Epidermal melanocyte (primary cell): ENCODE measurements around the gene IKZF3.
"Not testable (repeated sequence)": the region's sequence is repeated elsewhere in the genome, so short reads cannot be mapped to it uniquely, and the experiment has no call there.

Experiments used
- DNase-seq: peaks from one replicate; pipeline ENCODE4 v3.0.0; 2011; ENCODE audit warnings: low spot score; ENCODE audit not compliant: insufficient read length

The IKZF3 gene

DNA sequence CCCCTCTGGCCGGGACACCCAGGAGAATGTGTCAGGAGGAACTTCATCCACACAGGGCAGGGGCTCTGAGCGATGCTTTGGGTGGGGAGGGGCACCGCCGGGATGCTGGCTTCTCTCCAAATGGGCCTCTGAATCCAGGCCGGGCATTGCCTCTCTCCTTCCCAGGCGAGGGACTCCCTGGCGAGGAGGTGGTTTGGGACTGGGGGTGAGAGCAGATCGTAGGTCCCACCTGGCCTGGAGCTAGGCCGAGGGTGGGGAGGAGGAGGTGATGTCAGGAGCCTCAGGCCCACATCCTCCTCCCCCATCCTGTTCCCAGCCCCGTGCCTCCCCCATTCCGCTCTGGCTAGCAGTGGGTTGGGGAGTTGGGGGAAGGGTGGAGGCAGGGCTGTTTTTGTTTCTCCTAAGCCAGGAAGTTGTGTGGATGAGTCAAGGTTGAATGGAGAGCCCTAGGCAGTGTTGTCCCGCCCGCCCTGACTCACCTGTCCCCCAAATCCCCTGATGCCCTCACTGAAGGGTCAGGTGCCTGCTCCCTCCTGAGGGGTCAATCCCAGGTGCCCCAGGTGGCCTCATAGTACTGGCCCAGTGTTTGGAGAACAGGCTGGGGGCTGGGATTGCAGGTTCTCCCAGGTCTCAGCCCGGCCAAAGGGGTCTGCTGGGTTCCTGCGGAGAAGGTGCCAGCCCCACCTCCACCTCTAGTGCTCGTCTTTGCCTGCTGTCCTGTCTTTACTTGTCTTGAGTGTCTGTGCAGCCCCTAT lies 123.6 kb downstream of the IKZF3 start:
- DNase-seq, result no peak

DNA sequence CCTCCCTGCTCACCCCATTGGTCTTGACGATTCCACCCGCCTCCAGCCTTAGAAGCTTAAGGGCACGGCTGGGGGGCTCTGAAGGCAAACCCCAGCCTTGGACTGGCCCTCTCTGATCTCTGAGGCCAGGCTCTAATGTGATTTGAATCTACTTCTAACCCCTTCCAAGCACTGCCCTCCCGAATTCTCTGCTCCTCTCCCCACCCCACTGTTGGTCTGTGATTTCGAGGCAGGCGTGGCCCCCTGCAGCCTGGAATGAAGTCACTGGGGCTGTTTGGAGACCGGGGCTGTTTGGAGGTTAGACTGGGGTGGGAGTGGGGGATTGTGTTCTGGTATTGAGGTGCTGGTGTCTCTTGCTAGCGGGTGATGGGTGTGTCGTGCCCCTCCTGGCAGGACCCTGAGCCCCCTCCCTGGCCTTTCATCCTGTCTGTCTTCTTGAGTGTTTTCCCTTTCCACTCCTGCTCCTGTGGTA lies 124.2 kb downstream of the IKZF3 start:
- DNase-seq, result no peak

DNA sequence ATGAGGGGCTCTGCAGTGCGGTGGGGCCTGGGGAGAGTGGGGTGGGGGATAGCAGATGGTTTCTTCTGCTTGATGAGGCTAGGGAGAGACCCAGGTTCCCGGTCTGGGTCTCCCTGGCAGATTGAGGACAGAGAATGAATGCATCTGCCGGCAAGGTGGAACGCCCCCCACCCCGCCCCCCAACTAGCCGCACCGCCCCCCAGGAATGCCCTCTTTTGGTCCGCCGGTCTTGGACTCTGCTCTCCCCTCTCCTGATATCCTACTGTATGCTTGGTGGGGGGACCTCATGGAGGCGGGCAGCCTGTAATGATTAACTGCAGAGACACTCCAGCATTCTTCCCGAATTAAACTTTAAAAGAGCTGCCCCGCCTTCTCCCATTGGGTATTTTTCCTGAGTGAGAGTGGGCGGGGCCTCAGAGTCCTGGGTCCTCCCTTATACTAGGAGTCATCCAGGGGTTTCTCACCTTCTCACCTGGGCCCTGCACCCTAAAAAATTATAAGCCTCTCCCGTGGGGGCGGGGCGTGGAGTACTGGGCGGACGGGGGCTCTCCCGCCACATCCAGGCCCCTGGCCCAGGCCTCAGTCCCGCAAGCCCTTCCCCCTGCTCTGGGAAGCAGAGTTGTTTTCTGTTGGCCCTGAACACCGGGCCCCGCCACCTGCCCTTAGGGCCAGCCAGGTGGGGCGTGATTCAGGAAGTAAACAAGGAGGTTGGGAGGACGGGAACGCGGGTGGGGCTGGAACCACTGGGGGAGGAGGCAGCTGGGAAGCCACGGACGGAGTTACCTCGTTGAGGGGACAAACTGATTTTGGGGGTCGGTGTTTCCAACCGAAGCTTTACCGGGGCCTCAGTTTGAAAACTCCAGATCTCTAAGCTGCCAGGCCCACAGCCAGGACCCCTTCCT lies 124.9 kb downstream of the IKZF3 start:
- DNase-seq, result peak; percentile 45

DNA sequence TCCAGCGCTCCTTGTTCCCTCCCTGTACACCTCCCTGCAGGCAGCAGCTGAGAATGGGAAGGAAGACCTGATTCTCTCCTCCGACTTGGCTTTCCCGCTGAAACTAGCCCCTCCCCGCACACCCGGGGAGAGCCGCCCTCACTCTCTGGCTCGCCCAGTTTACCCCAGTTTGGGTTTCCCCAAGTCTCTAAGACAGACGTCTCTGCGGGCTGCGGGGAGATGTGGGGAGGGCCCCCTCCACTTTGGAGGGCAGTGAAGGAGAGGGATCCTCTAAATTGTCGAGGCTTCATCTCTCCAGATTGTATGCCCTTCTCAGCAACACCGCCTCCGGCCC lies 125.6 kb downstream of the IKZF3 start:
- DNase-seq, result no peak

DNA sequence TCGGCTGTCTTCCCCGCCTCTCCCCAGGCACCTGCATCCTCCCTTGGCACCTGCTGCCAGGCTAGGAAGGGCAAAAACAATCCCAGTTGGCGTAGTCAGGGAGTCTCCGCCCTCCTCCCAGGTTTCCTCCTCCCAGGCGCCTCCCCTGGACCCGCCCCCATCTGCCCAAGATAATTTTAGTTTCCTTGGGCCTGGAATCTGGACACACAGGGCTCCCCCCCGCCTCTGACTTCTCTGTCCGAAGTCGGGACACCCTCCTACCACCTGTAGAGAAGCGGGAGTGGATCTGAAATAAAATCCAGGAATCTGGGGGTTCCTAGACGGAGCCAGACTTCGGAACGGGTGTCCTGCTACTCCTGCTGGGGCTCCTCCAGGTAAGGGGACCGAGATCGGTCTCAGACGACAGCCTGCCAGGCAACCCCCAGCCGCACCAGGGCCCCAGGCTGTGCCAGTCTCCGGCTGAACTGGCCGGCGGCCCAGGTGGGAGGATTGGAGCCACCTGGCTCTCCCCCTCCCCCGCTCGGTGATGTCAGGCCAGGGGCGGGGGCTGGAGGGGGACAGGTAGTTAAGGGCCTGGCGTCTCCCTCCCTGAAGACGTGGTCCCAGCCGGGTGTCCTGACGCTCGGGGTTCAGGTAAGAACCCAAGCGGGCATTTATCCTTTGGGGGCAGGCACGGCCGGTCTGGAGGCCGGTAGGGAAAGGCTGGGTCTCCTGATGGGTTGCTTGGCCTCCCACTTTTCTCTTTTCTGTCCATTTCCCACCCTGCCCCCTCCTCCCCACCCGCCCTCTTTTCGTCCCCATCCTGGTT lies 126.1 kb downstream of the IKZF3 start, which contains the start of gene GRB7:
Gene GRB7 (plus strand): TSS at position 179 of the 808 bp plus-strand sequence. CDS start 4,364 bp downstream, outside the sequence.
- DNase-seq, result no peak

DNA sequence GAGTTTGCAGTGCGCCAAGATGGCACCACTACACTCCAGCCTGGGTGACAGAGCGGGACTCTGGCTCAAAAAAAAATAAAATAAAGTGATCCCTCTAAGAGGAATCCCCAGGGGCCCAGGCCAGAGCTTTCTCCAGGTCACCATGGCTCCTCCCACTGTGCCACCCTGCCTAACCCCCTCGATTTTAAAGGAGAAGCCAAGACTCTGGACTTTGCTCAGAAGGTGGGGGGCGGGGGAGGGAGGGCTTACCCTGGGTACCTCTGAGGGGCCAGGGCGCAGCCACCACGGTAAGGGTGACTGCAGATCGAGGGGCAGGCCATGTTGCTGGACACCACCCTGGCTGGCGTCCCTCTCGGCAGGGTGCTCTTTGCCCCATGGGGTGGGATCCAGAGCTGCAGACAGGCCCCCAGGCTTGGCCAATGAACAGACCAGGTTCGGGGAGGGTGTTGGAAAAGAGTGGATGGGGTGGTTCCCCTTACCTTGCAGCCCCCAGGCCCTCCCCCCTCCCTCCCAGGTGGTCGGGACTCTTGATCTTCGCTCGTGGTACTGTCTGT lies 126.8 kb downstream of the IKZF3 start:
- no peak for DNase-seq

DNA sequence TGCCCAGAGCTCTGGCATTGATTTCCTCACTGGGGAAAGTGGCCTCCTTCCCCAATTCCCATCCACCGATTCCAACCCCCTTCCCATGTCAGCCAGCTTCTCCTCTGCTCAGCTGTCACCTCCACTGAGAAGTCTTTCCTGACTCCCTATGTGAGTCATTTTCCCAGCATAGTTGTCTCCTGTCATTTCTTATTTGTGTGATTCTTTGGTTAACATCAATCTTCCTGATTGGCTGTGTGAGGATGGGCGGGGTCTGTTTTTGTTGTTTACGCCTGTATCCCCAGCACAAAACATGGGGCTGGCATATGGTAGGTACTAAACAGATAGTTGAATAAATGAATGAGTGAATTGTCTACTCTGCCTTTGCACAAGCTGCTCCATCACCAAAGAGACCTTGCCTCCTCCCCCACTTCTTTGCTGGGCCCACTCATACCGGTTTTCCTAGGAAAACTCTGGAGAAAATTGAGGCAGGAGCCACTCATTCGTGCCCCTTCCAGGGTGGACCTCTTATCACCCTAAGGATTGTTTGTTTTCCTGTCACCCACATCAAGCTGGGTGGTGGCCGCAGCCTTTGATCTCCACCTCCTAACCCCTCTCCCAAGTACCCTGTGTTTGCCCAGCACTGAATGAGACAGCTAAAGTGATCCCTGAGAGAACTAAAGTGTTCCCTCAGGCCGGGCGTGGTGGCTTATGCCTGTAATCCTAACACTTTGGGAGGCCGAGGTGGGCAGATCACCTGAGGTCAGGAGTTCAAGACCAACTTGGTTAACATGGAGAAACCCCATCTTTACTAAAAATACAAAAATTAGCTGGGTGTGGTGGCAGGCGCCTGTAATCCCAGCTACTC lies 127.6 kb downstream of the IKZF3 start:
- no peak for DNase-seq

DNA sequence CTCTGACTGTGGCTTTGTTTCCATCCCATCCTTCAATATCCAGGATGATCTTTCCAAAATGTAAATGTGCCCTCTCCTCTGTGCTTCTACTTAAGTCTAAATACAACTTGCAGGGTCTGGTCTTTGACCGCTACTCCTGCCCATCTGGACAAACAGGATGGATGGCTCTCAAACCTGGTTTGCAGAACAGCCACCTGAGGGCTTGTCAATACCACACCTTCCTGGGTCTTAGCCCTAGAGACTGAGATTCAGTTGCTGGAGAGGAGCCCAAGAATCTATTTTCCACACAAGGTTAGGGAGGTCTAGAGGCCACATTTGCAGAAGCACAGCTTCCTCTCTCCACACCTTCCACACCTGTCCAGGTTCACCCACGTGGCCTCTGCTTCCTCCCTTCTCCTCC lies 128.2 kb downstream of the IKZF3 start:
- DNase-seq, result no peak

DNA sequence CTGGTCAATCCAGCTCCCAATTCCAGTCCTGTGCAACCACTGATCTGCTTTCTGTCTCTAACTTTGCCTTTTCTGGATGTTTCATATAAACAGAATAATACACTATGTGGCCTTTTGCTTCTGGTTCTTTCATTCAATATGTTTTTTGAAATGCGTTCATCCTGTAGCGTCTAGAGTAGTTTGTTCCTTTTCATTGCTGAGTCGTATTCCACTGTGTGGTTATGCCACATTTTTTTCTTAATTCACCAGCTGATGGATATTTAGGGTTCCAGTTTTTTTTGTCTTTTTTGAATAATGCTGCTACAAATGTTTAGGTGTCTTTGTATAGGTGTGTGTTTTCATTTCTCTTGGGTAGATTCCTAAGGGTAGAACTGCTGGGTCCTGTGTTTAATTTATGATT lies 131.5 kb downstream of the IKZF3 start:
- no peak for DNase-seq

DNA sequence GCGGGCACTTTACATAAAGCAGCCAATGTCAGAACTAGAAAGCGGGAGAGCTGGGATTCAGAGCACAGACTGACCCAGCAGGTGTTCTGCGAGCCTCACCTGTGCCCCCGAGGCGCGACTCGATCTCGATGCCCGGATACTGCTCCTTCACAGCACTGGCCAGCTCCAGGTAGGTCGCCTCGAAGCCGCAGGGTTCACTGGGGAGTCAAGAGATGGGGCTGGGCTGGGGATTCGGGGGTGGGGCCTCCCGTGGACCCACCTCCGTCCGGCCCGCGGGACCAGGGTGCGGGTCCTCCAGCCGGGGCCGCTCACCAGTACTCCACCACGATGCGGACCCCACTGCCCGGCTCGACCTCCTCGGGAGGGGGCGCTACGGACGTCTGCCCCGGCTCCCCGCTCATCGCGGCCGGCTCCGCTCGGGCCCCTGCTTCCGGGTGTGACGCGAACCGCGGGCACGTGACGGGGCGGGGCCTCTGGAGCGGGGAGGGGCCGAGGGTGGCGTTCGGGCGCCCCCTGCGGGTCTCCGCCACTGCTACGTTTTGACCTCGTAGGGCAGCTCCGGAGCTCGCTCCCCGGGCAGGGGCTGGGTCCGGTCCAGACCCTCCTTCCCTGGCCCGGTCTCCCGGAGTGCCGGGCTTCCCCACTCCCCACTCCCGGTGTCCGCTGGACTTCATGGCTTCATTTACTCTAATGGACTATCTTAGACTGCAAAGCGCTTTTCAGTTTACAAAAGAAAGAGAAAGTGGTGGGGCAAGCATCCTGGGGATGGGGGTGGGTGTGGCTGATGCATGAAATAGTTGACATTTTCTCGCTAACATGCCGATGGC lies 133.8 kb downstream of the IKZF3 start, which contains the start of gene MIEN1:
Gene MIEN1 (minus strand): TSS at position 438 of the 827 bp plus-strand sequence. CDS start 37 bp downstream, at position 401.
- DNase-seq, result peak; percentile 97

DNA sequence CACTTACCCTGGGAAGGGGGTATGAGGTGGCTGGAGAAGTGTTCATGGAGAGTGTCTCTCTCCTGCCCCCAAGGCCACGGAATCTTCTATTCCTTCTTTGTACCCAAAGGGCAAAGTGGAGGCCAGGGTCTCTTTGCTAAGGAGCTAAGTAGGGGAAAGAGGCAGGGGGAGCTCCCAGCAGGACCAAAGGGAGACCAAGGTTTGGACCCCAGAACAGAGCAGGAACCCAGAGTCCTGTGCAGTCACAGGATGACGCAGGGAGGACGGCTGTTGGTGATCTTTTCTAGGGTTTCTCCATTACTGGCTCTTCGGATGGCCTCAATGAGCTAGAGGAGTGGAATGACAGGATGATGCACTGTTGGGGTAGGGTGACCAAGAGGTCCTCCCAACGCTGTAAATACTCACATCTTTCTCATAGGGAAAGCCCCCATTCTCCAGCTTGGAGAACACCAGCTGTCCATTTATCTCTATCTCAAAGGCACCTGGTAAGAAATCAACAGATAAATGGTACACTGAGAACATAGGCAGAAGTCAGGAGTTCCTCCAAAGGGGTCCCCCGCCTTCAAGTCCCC lies 134.7 kb downstream of the IKZF3 start:
- DNase-seq, result no peak

DNA sequence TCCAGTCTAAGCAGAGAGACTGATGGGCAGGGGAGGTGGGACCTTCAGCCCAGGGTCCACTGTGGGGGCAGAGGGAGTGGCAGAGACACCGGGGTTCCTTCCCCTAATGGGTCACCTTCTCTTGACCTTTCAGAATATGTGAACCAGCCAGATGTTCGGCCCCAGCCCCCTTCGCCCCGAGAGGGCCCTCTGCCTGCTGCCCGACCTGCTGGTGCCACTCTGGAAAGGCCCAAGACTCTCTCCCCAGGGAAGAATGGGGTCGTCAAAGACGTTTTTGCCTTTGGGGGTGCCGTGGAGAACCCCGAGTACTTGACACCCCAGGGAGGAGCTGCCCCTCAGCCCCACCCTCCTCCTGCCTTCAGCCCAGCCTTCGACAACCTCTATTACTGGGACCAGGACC lies 136.6 kb downstream of the IKZF3 start:
- no peak for DNase-seq

DNA sequence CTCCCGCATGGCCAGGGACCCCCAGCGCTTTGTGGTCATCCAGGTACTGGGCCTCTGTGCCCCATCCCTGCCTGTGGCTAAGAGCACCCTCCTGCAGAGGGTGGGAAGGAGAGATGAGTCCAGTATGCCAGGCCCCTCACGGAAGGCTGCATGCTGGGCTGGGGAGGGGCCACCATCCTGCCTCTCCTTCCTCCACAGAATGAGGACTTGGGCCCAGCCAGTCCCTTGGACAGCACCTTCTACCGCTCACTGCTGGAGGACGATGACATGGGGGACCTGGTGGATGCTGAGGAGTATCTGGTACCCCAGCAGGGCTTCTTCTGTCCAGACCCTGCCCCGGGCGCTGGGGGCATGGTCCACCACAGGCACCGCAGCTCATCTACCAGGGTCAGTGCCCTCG lies 137.5 kb downstream of the IKZF3 start:
- no peak for DNase-seq

DNA sequence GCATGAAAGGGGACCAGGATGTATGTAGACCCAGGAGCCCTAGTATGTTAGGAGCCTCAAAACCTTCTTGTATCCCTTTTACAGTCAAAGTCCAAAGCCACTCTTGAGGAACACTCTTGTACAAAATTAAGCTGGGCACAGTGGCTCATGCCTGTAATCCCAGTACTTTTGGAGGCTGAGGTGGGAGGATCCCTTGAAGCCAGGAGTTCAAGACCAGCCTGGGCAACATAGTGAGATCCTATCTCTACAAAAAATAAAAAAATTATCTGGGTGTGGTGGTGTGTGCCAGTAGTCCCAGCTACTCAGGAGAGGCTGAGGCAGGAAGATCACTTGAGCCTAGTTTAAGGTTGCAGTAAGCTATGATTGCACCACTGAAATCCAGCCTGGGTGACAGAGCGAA lies 138.2 kb downstream of the IKZF3 start:
- not testable (repeated sequence) for DNase-seq

DNA sequence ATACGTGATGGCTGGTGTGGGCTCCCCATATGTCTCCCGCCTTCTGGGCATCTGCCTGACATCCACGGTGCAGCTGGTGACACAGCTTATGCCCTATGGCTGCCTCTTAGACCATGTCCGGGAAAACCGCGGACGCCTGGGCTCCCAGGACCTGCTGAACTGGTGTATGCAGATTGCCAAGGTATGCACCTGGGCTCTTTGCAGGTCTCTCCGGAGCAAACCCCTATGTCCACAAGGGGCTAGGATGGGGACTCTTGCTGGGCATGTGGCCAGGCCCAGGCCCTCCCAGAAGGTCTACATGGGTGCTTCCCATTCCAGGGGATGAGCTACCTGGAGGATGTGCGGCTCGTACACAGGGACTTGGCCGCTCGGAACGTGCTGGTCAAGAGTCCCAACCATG lies 139.4 kb downstream of the IKZF3 start:
- no peak for DNase-seq

DNA sequence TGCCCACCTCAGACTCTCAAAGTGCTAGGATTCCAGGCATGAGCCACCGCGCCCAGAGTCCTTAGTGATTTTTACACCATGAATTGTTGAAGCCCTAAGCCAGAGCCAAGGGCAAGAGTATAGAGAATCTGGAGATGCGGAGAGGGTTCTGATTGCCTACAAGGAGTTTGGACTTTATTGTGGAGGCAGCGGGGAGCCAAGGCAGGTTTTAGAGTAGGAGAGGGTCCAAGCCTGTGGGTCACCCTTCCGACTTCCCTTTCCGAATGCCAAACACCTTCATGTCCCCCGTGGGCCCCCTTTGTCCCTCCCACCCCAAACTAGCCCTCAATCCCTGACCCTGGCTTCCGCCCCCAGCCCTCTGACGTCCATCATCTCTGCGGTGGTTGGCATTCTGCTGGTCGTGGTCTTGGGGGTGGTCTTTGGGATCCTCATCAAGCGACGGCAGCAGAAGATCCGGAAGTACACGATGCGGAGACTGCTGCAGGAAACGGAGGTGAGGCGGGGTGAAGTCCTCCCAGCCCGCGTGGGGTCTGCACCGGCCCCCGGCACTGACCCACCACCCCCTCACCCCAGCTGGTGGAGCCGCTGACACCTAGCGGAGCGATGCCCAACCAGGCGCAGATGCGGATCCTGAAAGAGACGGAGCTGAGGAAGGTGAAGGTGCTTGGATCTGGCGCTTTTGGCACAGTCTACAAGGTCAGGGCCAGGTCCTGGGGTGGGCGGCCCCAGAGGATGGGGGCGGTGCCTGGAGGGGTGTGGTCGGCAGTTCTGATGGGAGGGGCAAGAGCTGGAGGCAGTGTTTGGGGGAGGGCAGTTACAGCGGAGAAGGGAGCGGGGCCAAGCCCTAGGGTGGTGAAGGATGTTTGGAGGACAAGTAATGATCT lies 140.9 kb downstream of the IKZF3 start:
- DNase-seq, result no peak

DNA sequence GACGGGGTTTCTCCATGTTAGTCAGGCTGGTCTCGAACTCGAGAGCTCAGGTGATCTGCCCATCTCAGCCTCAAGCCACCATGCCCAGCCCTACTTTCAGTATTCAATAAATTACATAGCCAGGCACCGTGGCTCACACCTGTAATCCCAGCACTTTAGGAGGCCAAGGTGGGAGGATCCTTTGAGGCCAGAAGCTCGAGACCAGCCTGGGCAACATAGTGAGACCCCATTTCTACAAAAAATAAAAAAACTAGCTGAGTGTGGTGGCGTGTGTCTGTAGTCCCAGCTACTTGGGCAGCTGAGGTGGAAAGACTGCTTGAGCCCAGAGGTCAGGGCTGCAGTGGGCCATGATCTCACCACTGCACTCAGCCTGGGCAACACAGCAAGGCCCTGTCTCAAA lies 142.0 kb downstream of the IKZF3 start:
- no peak for DNase-seq
